HEK293 (cell line): ENCODE measurements around the gene APOBEC2.

Experiments used
- CTCF ChIA-PET: fragments of 350-600 bp; formaldehyde crosslinking; extraction: SDS; loops from one replicate; lab custom pipeline; 2021; ENCODE audit warnings: antibody characterized with exemption; lab: Yijun Ruan, JAX
- POLR2A ChIA-PET: fragments of 300-600 bp; formaldehyde crosslinking; extraction: SDS; loops from one replicate; lab custom pipeline; 2020; ENCODE audit warnings: antibody characterized with exemption, inconsistent platforms; lab: Yijun Ruan, JAX
- H3K27ac ChIP-seq: fragments of 200-500 bp; sonication (Bioruptor generic); 2 replicates; pipeline ENCODE4 v1.5.1; 2014; ENCODE audit warnings: low read depth, low read length, control low read depth, inconsistent platforms; ENCODE audit errors: extremely low read depth
- H3K36me3 ChIP-seq, 2 experiments: fragments of 200-500 bp in 1 of 2; sonication (Bioruptor generic) in 1 of 2; 1 replicate in 1 of 2; 2 replicates in 1 of 2; pipeline ENCODE4 v1.5.1; 2014 to 2017; ENCODE audit warnings: inconsistent platforms in 2 of 2, low read length in 2 of 2; ENCODE audit not compliant: control insufficient read depth in 2 of 2, insufficient read depth in 1 of 2
- H3K4me1 ChIP-seq: fragments of 200-500 bp; sonication (Bioruptor generic); 2 replicates; pipeline ENCODE4 v1.5.1; 2014; ENCODE audit warnings: mild to moderate bottlenecking, low read length, inconsistent platforms; ENCODE audit not compliant: control insufficient read depth, insufficient read depth
- H3K4me3 ChIP-seq: 2 replicates; pipeline ENCODE4 v1.5.1; 2011; ENCODE audit warnings: low read depth, mild to moderate bottlenecking, control low read depth, low read length, moderate library complexity
- H3K9me3 ChIP-seq: fragments of 200-500 bp; sonication (Bioruptor generic); 2 replicates; pipeline ENCODE4 v1.5.1; 2014; ENCODE audit warnings: low read depth, low read length, inconsistent platforms; ENCODE audit not compliant: control insufficient read depth, insufficient read depth
- KLF1 ChIP-seq: fragments of 450-650 bp; formaldehyde crosslinking; IDR thresholded peaks from 2 replicates; pipeline ENCODE4 v1.5.1; 2016; ENCODE audit warnings: missing biosample characterization, missing genetic modification characterization
- MYNN ChIP-seq: fragments of 450-650 bp; formaldehyde crosslinking; IDR thresholded peaks from 2 replicates; pipeline ENCODE4 v1.5.1; 2016; ENCODE audit warnings: missing biosample characterization, missing genetic modification characterization, borderline replicate concordance
- OSR2 ChIP-seq: fragments of 450-650 bp; formaldehyde crosslinking; IDR thresholded peaks from 2 replicates; pipeline ENCODE4 v1.5.1; 2016; ENCODE audit warnings: missing biosample characterization, missing genetic modification characterization
- OVOL3 ChIP-seq: fragments of 450-650 bp; formaldehyde crosslinking; IDR thresholded peaks from 2 replicates; pipeline ENCODE4 v1.5.1; 2016; ENCODE audit warnings: missing biosample characterization, missing genetic modification characterization
- ZBTB10 ChIP-seq: fragments of 450-650 bp; formaldehyde crosslinking; IDR thresholded peaks from 2 replicates; pipeline ENCODE4 v1.5.1; 2016; ENCODE audit warnings: missing biosample characterization, missing genetic modification characterization
- ZBTB6 ChIP-seq: fragments of 450-650 bp; formaldehyde crosslinking; IDR thresholded peaks from 2 replicates; pipeline ENCODE4 v1.5.1; 2017; ENCODE audit warnings: missing biosample characterization, missing genetic modification characterization
- ZEB2 ChIP-seq: fragments of 450-650 bp; formaldehyde crosslinking; IDR thresholded peaks from 2 replicates; pipeline ENCODE4 v1.5.1; 2016; ENCODE audit warnings: missing biosample characterization, missing genetic modification characterization
- ZFP69B ChIP-seq: fragments of 450-650 bp; formaldehyde crosslinking; IDR thresholded peaks from 2 replicates; pipeline ENCODE4 v1.5.1; 2016; ENCODE audit warnings: missing biosample characterization, missing genetic modification characterization
- ZNF133 ChIP-seq: fragments of 450-650 bp; formaldehyde crosslinking; IDR thresholded peaks from 2 replicates; pipeline ENCODE4 v1.5.1; 2016; ENCODE audit warnings: missing biosample characterization, missing genetic modification characterization
- ZNF155 ChIP-seq: fragments of 450-650 bp; formaldehyde crosslinking; IDR thresholded peaks from 2 replicates; pipeline ENCODE4 v1.5.1; 2016; ENCODE audit warnings: missing biosample characterization, missing genetic modification characterization
- ZNF169 ChIP-seq: fragments of 450-650 bp; formaldehyde crosslinking; IDR thresholded peaks from 2 replicates; pipeline ENCODE4 v1.5.1; 2016; ENCODE audit warnings: missing biosample characterization, missing genetic modification characterization
- ZNF18 ChIP-seq: fragments of 450-650 bp; formaldehyde crosslinking; IDR thresholded peaks from 2 replicates; pipeline ENCODE4 v1.5.1; 2016; ENCODE audit warnings: missing biosample characterization, missing genetic modification characterization
- ZNF211 ChIP-seq: fragments of 450-650 bp; formaldehyde crosslinking; IDR thresholded peaks from 2 replicates; pipeline ENCODE4 v1.5.1; 2016; ENCODE audit warnings: low read depth, missing biosample characterization, missing genetic modification characterization
- ZNF292 ChIP-seq: fragments of 450-650 bp; formaldehyde crosslinking; IDR thresholded peaks from 2 replicates; pipeline ENCODE4 v1.5.1; 2016; ENCODE audit warnings: low read depth, missing biosample characterization, missing genetic modification characterization, borderline replicate concordance
- ZNF302 ChIP-seq: fragments of 450-650 bp; formaldehyde crosslinking; IDR thresholded peaks from 2 replicates; pipeline ENCODE4 v1.5.1; 2016; ENCODE audit warnings: missing biosample characterization, missing genetic modification characterization, low read depth
- ZNF341 ChIP-seq: fragments of 450-650 bp; formaldehyde crosslinking; IDR thresholded peaks from 2 replicates; pipeline ENCODE4; 2016; ENCODE audit warnings: low read depth, missing biosample characterization, missing genetic modification characterization
- ZNF366 ChIP-seq: fragments of 450-650 bp; formaldehyde crosslinking; conservative IDR thresholded peaks from 2 replicates; pipeline ENCODE4 v1.5.1; 2016; ENCODE audit warnings: missing biosample characterization, missing genetic modification characterization
- ZNF473 ChIP-seq: fragments of 450-650 bp; formaldehyde crosslinking; IDR thresholded peaks from 2 replicates; pipeline ENCODE4 v1.5.1; 2017; ENCODE audit warnings: missing biosample characterization, missing genetic modification characterization
- ZNF501 ChIP-seq: fragments of 450-650 bp; formaldehyde crosslinking; IDR thresholded peaks from 2 replicates; pipeline ENCODE4 v1.5.1; 2016; ENCODE audit warnings: missing biosample characterization, missing genetic modification characterization
- ZNF529 ChIP-seq: fragments of 450-650 bp; formaldehyde crosslinking; IDR thresholded peaks from 2 replicates; pipeline ENCODE4 v1.5.1; 2017; ENCODE audit warnings: missing genetic modification characterization, missing biosample characterization; ENCODE audit not compliant: insufficient replicate concordance
- ZNF544 ChIP-seq: fragments of 450-650 bp; formaldehyde crosslinking; IDR thresholded peaks from 2 replicates; pipeline ENCODE4 v1.5.0; 2017; ENCODE audit warnings: missing biosample characterization, missing genetic modification characterization
- ZNF660 ChIP-seq: fragments of 450-650 bp; IDR thresholded peaks from 2 replicates; pipeline ENCODE4 v1.5.1; 2018; ENCODE audit warnings: missing biosample characterization, mild to moderate bottlenecking, missing genetic modification characterization
- ZNF707 ChIP-seq: fragments of 450-650 bp; formaldehyde crosslinking; IDR thresholded peaks from 2 replicates; pipeline ENCODE4 v1.5.1; 2016; ENCODE audit warnings: missing biosample characterization, missing genetic modification characterization
- ZSCAN18 ChIP-seq: fragments of 450-650 bp; formaldehyde crosslinking; IDR thresholded peaks from 2 replicates; pipeline ENCODE4 v1.5.1; 2016; ENCODE audit warnings: missing biosample characterization, missing genetic modification characterization
- ZSCAN23 ChIP-seq: fragments of 450-650 bp; formaldehyde crosslinking; IDR thresholded peaks from 2 replicates; pipeline ENCODE4 v1.5.1; 2016; ENCODE audit warnings: missing biosample characterization, missing genetic modification characterization
- ZSCAN4 ChIP-seq: fragments of 450-650 bp; formaldehyde crosslinking; IDR thresholded peaks from 2 replicates; pipeline ENCODE4 v1.5.1; 2017; ENCODE audit warnings: missing biosample characterization, missing genetic modification characterization

The APOBEC2 gene

GRCh38 chr6:41071501-41071922 lies 18.5 kb downstream of the APOBEC2 start (continued):
- TF ChIP-seq ZNF302 (tag by site-specific recombination): no peak

- Histone ChIP-seq H3K27ac (peak within 1 kb of the TSS; percentile 94), H3K9me3 (no peaks in the 10 kb centered on the region), H3K4me1 (0 out of 2 replicates have a peak, but pooled peaks cover 2% of the 10 kb centered on the region), H3K4me3 (peak within 1 kb of the TSS; percentile 95), H3K36me3 (peaks cover 0 to 23% of the 10 kb centered on the region in 2 experiments; a peak in 1 of 3 replicates)
- ChIA-PET POLR2A (interaction anchor here (0.6 to 1.5 kb wide), 20 partner anchors 9 to 1709 kb away, joined by 3 to 8 read pairs (median 3); partner anchors contain the start of gene TAF8), CTCF (interaction anchor here (0.6 to 5.0 kb wide), 8 partner anchors 10 to 1356 kb away, joined by 3 to 25 read pairs (median 3); no protein-coding TSS in a partner anchor)
- no peak for TF ChIP-seq ZNF529 (tag by site-specific recombination)
- TF ChIP-seq KLF1: peak; percentile 22; the same call in 1 of the 2 replicates
- no peak for TF ChIP-seq ZNF473
- TF ChIP-seq ZNF366: peak; percentile 48; the same call in 1 of the 2 replicates
- TF ChIP-seq ZNF18 (tag by site-specific recombination): no peak
- TF ChIP-seq OVOL3 (tag by site-specific recombination): 0 out of 2 replicates have a peak, but pooled peaks have one; percentile 43
- no peak for TF ChIP-seq ZNF155 (tag by site-specific recombination)
- TF ChIP-seq ZNF292: no peak
- TF ChIP-seq ZSCAN4 (tag by site-specific recombination): no peak
- TF ChIP-seq ZNF133 (tag by site-specific recombination): no peak
- TF ChIP-seq ZBTB6 (tag by site-specific recombination): no peak; the same call in 1 of the 2 replicates
- TF ChIP-seq ZBTB10 (tag by site-specific recombination): peak; percentile 99
- TF ChIP-seq ZNF544: no peak
- peak; percentile 59; the same call in 1 of the 2 replicates for TF ChIP-seq ZSCAN18 (tag by site-specific recombination)
- TF ChIP-seq ZNF169 (tag by site-specific recombination): no peak
- peak; percentile 25; the same call in 1 of the 2 replicates for TF ChIP-seq ZFP69B (tag by site-specific recombination)
- no peak for TF ChIP-seq ZNF707 (tag by site-specific recombination)
- TF ChIP-seq ZSCAN23 (tag by site-specific recombination): no peak
- TF ChIP-seq ZNF660 (tag by site-specific recombination): peak; percentile 70
- TF ChIP-seq MYNN (tag by site-specific recombination): no peak
- TF ChIP-seq ZNF211: no peak
- TF ChIP-seq ZNF341 (tag by site-specific recombination): peak; percentile 71
- peak; percentile 97 for TF ChIP-seq ZEB2 (tag by site-specific recombination)
- no peak for TF ChIP-seq OSR2 (tag by site-specific recombination)
- TF ChIP-seq ZNF501: peak; percentile 87; the same call in 1 of the 2 replicates
Observed at GRCh38 chr6:41071923-41072835, 19.2 kb downstream of the APOBEC2 start, which contains the start of gene OARD1. Gene OARD1, minus strand, starts transcription at chr6:41072356. Its CDS starts 722 bp downstream, at chr6:41071634.
